Measurements from ENCODE around the gene ADGRD1. TPM values are rescaled to one million over a fixed set of nuclear protein-coding genes. Genes with fewer than 3 reads are reported as not detected.

Gene ADGRD1
- total RNA-seq, 1 donor from 2014 or later, result 0.08 TPM

DNA sequence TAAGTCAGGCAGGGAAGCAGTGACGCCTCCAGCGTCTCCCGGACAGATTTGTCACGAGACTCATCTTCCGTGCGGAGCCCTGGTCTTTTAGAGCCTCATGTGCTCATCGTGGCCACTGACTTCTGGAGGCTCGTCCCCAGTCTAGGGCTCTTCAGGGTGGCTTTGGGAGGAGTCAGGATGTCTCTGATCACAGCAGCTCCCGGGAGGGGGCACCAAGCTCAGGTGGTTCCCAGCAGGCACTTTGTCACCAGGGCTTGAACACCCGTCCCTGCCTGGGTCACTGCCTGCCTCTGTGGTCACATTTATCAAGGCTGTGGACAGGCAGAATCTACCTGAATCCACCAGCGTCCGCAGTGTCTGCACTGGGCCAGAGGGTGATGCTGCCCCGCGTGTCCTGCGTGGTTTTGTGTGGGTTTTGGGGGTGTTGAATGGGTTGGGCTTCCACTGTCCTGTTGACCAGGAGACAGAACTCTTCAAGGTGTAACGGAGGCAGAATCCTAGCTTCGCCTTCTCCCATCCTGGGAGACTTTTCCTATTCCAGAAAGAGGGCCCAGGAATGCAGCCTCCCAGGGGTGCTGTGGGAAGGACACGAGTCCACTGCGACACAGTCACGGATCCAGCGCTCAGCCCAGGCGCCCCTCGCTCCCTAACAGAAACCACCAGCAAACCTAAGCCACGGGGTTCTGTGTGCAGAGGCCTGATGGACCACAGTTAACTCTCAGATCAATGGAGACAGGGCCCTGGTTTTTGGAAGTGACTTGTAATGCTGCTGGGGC lies 132.3 kb downstream of the ADGRD1 start:
- H3K4me3 ChIP-seq (ENCODE audit: low read depth, low read length), result no peak overlapping the region
- DNase-seq (ENCODE audit: low read depth), result no peak
- H3K27me3 ChIP-seq (ENCODE audit: control insufficient read depth, insufficient read depth, low read length), result peaks cover 8% of the 10 kb centered on the region
- no peaks in the 10 kb centered on the region for H3K36me3 ChIP-seq (ENCODE audit: control insufficient read depth, insufficient read depth, low read length)
- no peak for TF ChIP-seq CTCF (IDR thresholded peaks at IDR 0.05; ENCODE audit: insufficient read depth, low read length, poor library complexity, severe bottlenecking)

GRCh38 chr12:131087302-131087818 lies 133.7 kb downstream of the ADGRD1 start:
- TF ChIP-seq CTCF (IDR thresholded peaks at IDR 0.05; ENCODE audit: insufficient read depth, low read length, poor library complexity, severe bottlenecking), result no peak
- no peak overlapping the region for H3K4me3 ChIP-seq (ENCODE audit: low read depth, low read length)
- no peaks in the 10 kb centered on the region for H3K36me3 ChIP-seq (ENCODE audit: control insufficient read depth, insufficient read depth, low read length)
- no peak for DNase-seq (ENCODE audit: low read depth)
- peaks cover 6% of the 10 kb centered on the region for H3K27me3 ChIP-seq (ENCODE audit: control insufficient read depth, insufficient read depth, low read length)

DNA sequence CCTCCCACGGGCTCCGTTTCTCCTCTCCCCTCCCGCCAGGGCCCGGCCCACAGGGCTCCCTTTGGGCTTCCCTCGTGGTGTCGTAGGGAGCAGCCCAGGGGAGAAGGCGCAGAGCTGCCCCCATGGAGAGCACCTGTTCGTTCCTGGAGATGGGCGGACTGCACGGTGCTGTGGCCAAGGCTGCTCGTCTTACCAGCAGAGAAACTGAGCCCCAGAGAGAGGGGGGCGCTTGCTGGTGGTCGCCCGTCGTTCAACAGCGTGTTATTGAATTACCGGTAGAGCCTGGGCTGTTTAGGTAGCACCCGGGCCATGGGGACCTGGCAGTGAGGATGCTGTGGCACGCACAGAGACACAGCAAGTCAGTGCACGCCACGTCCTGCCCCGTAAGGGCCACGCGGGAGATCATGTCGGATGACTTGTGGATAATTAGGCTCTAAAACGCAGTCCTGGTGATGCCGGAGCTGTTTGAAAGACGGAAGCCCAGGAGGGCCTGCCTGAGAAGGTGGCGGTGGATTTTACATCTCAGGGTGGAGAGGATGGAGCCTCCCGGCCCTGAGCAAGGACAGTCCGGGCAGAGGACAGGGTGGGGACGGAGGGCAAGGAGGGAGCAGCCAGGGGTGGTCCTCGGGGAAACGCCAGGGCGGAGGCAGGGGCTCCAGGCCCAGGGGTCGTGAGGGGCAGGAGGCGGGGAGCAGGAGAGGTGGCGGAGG lies 134.4 kb downstream of the ADGRD1 start:
- no peak for TF ChIP-seq CTCF (IDR thresholded peaks at IDR 0.05; ENCODE audit: insufficient read depth, low read length, poor library complexity, severe bottlenecking)
- peaks cover 3% of the 10 kb centered on the region for H3K27me3 ChIP-seq (ENCODE audit: control insufficient read depth, insufficient read depth, low read length)
- DNase-seq (ENCODE audit: low read depth), result no peak
- no peaks in the 10 kb centered on the region for H3K36me3 ChIP-seq (ENCODE audit: control insufficient read depth, insufficient read depth, low read length)
- no peak overlapping the region for H3K4me3 ChIP-seq (ENCODE audit: low read depth, low read length)

DNA sequence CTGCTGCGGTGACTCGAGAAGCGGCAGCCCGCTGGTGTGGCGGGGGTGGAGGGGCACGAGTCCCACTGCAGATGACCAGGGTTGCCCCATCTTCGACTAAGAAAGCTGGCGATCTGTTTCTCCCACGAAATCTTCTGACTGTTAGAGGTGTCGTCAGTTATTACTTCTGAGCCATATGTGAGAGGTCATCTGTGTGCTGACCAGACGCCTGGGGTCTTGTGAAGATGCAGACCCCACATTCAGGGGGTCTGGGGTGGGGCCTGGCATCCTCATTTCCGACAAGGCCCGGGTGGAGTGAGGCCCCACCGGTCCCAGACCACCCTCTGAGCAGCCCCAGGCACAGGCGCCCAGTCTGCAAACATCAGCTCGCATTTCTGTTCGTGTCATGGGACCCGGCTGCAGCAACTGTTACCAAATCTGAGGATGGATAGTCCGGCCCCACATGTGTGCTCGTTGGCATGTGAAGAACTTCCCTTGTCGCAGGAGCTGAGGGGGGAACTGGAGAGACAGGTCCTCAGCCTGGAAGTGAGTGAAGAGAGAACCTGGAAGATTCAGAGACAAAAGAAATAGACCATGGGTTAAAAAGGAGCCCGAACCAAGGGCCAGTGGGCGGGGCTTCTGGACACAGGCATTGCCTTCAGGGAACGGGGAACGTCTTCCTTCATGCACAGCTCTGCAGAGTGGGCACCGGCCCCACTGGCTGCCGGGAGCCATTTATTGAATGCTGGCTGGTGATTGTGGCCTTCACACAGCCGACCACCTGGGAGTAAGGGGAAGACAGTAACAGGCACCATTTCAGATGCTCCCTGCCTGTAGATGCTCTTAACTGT lies 135.2 kb downstream of the ADGRD1 start:
- Histone ChIP-seq H3K4me3 (ENCODE audit: low read depth, low read length) (no peak overlapping the region), H3K27me3 (ENCODE audit: control insufficient read depth, insufficient read depth, low read length) (peaks cover 3% of the 10 kb centered on the region), H3K36me3 (ENCODE audit: control insufficient read depth, insufficient read depth, low read length) (no peaks in the 10 kb centered on the region)
- DNase-seq (ENCODE audit: low read depth), result no peak
- no peak for TF ChIP-seq CTCF (IDR thresholded peaks at IDR 0.05; ENCODE audit: insufficient read depth, low read length, poor library complexity, severe bottlenecking)

- H3K36me3 ChIP-seq (ENCODE audit: control insufficient read depth, insufficient read depth, low read length), result no peaks in the 10 kb centered on the region
- H3K4me3 ChIP-seq (ENCODE audit: low read depth, low read length), result no peak overlapping the region
- DNase-seq (ENCODE audit: low read depth), result no peak
- TF ChIP-seq CTCF (IDR thresholded peaks at IDR 0.05; ENCODE audit: insufficient read depth, low read length, poor library complexity, severe bottlenecking), result no peak
- H3K27me3 ChIP-seq (ENCODE audit: control insufficient read depth, insufficient read depth, low read length), result peaks cover 3% of the 10 kb centered on the region
Measured at GRCh38 chr12:131089531-131090273, 136.0 kb downstream of the ADGRD1 start.

Data from kidney epithelial cell (primary cell).